Stimulated activated CD4-positive, alpha-beta T cell treated with anti-CD3 and anti-CD28 coated beads, TNF-alpha, amount 100 ng/mL, for 24 hours (primary cell): Measurements from ENCODE around the gene RANGAP1.
"Not testable (repeated sequence)": the region's sequence is repeated elsewhere in the genome, so short reads cannot be mapped to it uniquely, and the experiment has no call there.

Source experiments
- DNase-seq, 3 experiments: peaks; one replicate each; pipeline ENCODE4 v3.0.0-alpha.2; 2020; ENCODE audit warnings: low read depth in 3 of 3

Gene RANGAP1

DNA sequence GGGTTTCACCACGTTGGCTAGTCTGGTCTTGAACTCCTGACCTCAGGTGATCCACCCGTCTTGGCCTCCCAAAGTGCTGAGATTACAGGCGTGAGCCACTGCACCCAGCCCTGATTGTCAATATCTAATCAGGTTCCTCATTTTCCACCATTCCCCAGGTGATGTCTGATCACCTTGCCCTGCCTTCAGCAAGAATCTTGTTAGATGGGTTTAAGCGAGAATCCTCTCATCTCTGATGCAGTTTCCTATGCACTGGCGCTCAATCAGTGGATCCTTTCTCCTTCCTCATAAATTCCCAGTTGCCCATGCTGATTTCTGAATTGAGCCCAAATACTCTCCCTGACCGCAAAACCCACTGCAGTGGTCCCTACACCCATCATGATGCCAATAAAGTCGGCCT, 14.7 kb upstream of the RANGAP1 start:
- no peak for DNase-seq

DNA sequence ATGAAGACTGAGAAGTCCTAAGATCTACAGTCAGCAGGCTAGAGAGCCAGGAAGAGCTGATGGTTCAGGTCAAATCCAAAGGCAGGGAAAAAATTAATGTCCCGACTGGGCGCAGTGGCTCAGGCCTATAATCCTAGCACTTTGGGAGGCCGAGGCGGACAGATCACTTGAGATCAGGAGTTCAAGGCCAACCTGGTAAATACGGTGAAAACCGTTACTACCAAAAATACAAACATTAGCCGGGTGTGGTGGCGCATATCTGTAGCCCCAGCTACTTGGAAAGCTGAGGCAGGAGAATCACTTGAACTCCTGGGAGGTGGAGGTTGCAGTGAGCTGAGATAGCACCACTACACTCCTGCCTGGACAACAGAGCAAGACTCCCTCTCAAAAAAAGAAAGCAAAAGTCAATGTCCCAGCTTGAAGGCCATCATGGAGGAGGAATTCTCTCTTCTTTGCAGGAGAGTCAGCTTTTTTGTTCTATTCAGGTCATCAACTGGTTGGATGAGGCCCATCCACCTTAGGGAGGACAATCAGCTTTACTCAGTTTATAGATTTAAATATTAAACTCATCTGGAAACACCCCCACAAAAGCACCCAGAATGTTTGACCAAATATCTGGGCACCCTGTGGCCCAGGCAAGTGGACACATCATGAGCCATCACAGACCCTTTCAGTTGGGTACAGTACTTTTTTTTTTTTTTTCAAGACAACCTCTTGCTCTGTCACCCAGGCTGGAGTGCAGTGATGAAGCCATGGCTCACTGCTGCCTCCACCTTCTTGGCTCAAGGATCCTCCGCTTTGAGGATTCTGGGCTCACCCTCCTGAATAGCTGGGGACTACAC, 11.1 kb upstream of the RANGAP1 start:
- no peak for DNase-seq

DNA sequence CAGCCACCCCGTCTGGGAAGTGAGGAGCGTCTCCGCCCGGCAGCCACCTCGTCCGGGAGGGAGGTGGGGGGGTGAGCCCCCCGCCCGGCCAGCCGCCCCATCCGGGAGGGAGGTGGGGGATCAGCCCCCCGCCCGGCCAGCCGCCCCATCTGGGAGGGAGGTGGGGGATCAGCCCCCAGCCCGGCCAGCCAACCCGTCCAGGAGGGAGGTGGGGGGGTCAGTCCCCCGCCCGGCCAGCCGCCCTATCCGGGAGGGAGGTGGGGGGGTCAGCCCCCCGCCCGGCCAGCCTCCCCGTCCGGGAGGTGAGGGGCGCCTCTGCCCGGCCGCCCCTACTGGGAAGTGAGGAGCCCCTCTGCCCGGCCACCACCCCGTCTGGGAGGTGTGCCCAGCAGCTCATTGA, 8.8 kb upstream of the RANGAP1 start:
- DNase-seq = not testable (repeated sequence)

DNA sequence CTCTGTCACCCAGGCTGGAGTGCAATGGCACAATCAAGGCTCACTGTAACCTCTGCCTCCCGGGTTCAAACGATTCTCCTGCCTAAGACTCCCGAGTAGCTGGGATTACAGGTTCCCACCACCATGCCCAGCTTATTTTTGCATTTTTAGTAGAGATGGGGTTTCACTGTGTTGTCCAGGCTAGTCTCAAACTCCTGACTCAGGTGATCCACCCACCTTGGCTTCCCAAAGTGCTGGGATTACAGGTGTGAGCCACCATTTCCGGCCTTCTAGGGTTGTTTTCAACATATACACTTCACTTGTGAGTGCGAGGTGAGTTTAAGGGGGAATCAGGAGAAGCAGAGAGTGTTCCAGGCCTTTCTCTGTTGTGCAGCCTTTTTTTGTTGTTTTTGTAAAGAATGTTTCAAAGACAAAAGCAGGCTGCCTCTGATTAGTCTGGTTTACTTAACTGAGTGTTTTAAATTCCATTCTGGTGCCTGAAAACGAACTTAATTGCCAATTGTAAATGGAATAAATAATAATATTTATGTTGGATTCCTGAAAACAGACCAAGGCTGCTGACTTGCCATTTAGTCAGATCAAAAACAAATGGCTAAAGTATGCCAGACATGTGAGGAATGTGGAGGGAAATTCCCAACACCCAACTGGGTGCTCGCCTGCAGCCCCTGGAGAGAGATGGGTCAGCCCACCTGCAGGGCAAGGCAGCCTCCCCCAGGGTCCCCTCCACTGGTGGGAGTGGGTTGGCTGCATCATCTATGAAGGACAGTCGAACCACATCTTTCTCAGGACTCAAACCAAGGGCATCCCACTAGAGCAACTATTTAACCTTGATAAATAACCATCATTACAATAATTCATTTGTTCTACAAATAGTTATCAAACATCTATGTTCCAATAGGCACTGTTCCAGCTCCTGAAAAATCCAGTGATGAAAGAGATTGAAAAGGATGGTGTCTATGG, 4.6 kb upstream of the RANGAP1 start:
- no peak for DNase-seq

DNA sequence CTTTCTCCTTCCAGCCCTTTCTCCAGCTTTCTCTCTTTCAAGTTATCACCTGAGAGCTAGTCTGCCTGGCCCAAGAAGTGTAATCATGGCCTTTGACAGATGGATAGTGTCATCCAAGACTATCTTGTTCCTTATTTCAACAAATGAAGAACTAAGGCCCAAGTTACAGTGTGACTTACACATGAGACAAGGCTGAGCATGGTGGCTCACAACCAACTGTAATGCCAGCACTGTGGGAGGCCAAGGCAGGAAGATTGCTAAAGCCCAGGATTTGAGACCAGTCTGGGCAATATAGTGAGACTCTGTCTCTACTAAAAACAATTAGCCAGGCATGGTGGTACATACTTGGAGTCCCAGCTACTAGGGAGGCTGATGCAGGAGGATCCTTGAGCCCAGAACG, 3.7 kb upstream of the RANGAP1 start:
- no peak for DNase-seq

DNA sequence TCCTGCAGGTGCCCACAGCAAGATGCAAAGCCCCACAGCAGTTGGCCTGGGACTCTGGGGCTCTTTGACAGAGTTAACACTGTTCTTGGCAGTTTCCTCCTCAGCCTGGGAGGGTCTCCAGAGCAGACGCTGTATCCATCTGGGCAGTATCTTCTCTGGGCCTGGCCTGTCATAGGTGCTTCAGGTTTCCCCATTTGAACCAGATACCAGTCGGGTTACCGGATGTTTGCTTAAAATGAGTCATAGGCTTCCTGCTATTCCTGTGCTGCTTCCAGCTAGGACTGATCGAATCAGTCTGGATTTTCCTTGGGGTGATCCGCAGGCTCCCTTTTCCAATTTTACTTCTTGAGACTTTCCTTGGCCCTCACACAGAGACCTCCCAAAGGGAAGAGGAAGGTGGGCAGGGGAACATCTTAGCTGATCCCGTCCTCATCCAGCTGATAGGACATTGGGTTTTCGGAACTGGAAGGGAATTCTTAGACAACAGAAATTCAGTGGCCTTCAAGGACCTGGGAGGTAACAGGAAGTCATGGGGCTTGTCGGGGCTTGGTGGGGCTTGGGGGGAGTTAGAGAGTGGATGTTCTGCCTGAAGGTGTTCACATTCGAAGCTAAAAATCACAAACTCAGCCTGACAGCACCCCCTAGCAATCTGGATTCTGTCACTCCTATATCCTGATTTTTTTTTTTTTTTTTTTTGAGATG, 2.4 kb upstream of the RANGAP1 start:
- DNase-seq = no peak

DNA sequence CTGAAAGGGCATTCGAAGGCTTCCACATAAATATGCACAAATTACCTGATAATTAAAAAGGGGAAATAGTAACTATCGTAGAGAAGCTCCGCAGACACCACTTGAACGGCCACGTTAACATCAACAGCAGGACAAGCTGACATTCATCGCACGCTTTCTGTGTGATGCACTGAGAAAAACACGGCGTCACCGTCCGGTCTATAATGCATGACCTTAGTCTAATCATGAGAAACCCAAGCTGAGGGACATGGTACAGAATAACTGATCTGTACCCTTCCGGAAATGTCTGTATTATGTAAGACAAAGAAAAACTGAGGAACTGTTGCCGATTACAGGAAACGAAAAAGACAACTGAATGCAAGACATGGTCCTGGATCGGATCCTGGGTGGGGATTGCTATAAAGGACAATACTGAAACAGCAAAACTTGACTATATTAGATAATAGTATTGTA, 678 bp upstream of the RANGAP1 start:
- DNase-seq = peak in 2 of 3 experiments; percentile 25 to 27

DNA sequence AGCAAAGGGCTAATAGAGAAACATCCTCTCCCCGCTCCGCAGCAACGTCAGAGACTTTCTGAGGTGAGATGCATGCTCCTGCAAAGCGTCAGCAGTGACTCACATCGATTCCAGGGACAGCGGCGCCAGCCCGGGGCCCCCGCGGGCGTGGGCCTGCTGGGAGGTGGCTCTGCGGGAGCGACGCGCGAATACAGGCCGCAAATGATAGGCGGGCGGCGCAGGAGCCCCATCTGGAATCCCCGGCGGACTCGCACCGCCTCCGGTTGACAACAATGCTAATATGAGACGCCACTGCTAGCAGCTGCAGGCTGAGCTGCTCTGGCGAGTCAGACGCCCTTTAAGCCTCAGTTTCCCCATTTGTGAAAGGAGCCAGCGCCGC, 557 bp downstream of the RANGAP1 start:
- DNase-seq = peak; percentile 80 to 89 (median 84)

DNA sequence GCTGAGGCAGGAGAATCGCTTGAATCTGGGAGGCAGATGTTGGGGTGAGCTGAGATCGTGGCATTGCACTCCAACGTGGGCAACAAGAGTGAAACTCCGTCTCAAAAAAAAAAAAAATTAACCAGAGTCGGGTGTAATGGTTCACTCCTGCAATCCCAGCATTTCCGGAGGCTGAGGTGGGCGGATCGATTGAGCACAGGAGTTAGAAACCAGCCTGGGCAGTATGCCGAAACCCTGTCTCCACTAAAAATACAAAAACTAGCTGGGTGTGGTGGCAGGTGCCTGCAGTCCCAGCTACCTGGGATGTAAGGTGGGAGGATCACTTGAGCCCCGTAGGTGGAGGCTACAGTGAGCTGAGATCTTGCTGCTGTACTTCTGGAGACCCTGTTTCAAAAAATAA, 1.5 kb downstream of the RANGAP1 start:
- no peak for DNase-seq

DNA sequence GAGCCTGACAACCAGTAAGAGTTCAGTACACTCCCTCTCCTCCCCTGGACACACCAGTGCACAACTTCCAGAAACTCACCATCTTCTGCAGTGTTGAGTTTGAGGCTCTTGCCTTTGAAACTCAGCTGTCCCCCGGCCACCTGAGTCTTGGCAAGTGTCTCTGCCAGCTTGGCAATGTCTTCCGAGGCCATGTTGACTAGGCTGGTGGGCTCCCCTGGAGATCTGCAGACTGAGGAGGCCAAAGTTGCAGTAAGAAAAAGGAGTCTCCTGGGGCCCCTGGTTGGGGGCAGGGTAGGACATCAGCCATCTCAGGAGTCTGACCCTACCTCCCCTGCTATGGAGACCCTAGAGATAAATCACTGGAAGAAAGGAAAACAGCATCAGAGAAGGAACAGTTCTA, 5.1 kb downstream of the RANGAP1 start:
- no peak for DNase-seq

DNA sequence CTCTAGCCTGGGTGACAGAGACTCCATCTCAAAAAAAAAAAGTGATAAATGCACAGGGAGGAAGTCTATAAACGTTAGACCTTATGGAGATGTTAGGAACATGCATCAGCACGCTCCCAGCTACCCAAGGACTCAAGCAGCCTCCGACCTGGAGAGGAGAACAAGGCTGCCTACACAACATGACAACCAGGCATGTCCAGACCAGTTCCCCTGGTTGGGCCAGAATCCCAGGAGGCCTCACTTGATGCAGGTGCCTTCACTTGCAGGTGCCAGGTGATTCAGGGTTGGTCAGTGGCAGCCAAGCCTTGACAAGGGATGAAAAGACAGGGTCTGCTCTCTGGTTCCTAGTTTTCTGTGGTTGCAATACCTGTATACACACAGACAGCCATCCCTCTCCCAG, 5.9 kb downstream of the RANGAP1 start:
- DNase-seq = no peak

DNA sequence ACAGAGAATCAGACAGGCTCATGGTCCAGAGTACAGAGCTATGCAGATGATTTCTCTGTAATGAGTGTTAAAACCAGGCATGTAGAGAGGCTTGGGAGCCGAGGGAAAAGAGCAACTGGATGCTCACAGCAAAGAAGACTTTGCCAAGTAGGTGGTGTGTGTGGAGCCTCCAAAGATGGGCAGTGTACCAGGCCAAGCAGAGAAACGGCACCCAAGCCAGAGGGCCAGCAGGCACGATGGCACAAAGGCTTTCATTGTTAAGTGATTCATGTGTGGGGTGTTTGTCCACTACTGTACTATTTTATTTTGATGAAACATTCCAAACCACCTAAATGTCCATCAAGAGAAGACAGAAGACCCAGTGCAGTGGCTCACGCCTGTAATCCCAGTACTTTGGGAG, 11.1 kb downstream of the RANGAP1 start:
- no peak for DNase-seq

DNA sequence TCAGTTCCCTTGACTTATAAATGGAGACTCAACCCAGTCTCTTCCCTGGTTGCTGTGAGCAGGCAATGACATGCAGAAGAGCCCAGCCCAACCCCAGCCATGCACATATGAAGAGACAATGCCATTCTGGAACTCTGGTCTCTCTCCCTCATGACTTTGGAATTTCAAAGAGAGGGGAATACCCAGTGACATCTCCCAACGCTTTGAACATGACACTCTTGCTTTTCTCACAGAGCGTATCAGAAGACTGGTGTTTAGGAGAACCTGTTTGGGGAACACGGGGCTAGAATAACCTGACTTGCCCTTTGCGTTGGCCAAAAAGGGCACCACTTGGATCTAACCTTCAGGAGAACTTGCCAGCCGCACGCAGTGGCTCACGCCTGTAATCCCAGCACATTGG, 12.9 kb downstream of the RANGAP1 start:
- no peak for DNase-seq

DNA sequence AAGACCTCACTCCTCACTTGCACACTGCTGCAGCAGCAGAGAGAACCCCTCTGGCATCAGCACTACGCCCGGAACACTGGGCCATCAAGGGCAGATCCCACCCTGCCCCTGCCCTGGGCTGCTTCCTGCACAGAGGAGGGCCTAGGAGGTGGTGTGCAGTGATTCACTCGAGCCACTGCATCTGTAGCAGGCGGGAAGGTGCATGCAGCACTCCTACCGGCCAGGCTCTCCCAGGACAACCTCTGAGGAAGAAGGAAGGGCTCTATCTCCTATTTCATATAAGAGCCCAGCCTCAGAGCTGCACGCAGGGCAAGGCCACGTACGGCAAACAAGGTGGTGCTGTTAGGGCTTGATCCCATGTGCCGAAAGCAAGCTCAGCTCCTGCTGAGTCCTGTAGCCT, 14.2 kb downstream of the RANGAP1 start:
- DNase-seq = no peak

DNA sequence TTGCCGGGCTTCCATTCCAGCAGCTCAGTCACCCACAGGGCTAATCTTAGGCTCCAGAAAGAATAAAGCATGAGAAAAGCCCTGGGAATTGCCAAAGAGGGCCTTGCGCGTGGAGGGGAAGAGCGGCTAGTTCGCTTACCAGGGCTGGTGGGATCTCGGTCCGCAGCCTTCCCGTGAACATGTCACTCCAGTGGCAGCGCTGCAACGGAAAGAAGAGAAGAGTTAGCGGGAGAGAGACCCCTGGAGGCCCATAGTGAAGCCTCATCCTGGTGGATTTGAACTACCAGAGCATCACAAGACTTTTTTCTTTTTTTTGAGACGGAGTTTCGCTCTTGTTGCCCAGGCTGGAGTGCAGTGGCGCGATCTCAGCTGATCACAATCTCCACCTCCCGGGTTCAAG, 18.0 kb downstream of the RANGAP1 start:
- no peak for DNase-seq

DNA sequence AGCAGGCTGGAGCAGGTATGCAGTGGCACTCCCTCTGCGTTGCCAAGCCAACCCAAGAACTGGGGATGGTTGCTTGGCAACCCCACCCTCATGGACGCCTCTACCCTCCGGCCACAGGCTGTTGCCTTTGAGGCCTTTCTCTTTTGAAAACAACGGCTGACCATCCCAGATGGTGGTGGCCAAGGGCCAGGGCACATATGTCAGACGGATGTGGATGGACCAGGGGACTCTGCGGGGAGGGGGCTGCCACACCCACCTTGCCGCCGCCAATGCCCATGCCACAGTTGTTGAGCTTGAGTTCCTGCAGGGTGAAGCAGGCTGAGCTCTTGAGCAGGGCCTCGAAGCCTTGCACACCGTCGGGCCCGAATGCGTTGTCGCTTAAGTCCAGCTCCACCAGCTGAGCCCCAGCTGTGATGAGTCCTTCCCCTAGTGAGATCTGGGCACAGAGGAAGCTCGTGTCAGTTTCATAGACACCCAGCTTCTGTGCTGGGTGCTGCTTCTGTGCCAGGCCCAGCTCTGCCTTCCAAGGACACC, 21.5 kb downstream of the RANGAP1 start:
- DNase-seq = no peak

DNA sequence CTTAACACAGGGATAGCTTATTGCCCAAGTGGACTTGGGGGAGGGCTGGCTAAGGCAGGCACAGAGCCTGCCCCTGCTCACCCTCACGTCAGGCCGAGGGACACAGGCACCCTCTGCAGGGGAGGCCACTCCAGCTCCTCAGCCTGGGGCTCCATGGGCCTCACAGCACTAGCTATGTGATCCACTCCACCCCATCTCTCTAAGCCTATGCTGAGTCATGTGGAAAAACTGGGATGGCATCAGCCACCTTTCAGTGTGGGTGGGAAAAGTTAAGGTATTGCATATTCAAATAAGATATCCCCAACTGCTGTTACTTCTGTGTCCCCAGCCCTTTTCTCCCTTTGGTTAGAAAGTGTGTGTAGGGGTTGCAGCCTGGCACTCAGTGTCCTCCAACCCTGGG, 22.3 kb downstream of the RANGAP1 start:
- DNase-seq = no peak

DNA sequence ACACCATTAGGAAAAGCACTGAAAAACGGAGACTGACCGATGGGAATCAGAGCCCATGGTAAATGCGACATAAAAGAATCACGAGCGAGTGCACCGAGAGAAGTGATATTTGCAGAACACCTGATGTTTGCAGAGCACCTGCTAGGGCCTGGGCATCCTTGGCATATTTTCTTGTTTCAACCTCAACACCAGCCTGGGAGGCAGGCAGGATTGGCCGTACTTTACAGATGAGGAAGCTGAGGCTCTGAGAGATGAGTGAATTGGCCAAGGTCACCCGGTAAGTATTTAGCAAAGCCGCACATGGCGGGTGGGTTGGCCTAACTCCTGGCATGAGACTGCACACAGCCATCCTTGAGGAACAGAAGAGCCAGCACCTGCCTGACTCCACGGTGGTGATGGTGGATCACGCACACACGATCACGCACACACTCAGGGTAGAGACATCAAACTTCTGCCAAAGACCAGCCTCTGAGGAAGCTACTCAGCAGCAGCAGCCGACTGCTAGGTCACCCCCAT, 23.7 kb downstream of the RANGAP1 start:
- no peak for DNase-seq

DNA sequence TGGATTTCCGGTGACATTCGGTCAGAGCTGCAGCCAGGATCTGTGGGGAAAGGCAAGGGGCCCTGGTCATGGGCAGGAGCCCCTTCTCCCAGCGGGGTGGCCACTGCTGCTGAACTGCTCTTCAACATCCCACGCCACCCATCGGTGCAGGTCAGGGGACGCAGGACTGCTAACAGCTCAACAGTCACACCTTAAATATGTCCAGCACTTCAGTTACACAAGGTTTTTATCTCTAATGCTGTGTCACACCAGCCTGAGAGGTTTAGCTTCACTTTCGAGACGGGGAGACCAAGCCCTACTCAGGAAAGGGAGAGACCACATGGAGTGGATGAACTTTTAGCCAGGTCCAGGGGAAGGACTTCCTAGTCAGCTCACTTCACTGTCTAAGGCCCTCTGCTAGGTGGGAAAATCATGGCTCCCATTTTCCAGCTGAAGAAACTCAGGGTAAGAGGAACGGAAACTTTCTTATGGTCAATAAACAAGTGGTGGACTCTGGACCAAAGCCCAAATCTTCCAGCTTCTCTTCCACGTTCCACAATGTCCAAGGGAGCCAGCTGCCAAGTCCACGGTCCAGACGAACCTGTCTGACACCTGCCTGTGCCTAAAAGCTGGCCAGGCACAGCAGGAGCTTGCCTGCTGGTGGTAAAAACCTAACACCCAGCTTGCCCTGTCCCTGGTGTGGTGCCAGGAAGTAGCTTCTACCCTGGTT, 24.3 kb downstream of the RANGAP1 start:
- DNase-seq = no peak

DNA sequence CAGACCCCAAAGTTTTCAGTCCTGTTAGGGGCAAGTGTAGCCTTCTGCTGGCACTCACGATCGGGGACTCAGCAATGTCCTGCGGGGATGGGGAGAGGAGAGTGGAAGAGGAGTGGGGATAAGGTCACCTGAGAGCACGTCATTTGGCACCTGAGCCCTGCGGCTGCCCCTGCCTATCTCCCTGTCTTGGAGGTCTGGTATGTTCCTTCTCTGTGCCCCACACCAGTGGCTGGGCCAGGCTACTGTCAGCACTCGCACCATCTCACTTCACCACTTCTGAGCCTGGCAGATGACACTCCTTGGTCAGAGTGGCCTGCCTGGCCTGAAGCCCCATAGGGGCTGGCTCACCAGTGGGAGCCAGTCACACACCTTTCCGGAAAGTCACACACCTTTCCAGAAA, 25.1 kb downstream of the RANGAP1 start:
- DNase-seq = no peak

DNA sequence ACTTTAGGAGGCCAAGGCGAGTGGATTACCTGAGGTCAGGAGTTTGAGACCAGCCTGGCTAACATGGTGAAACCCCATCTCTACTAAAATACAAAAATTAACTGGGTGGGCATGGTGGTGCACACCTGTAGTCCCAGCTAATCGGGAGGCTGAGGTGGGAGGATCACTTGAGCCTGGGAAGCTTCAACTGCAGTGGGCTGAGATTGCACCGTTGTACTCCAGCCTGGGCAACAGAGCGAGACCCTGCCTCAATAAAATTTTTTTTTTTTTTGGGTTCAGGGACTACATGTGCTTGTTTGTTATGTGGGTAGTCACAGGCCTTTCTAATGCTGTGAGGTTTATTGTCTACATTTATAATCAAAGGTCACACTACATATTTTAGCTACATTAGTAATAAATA, 26.2 kb downstream of the RANGAP1 start:
- not testable (repeated sequence) for DNase-seq
